OCI-LY1 (cell line): ENCODE data around the gene KDM4B.

Experiments used
- H2AFZ ChIP-seq: fragments of 200-600 bp; sonication (generic), shearing (Covaris generic); 2 replicates; pipeline ENCODE4 v1.6.0; 2014; ENCODE audit warnings: antibody characterized with exemption, mild to moderate bottlenecking, low read length
- H3F3A ChIP-seq: fragments of 200-600 bp; sonication (generic), shearing (Covaris generic); 2 replicates; pipeline ENCODE4 v1.6.0; 2014; ENCODE audit warnings: mild to moderate bottlenecking, antibody characterized with exemption, low read length, moderate library complexity; ENCODE audit not compliant: insufficient read depth
- H3K27ac ChIP-seq: fragments of 200-600 bp; sonication (generic); 2 replicates; pipeline ENCODE4 v1.5.1; 2014; ENCODE audit warnings: low read length, mixed run types, mild to moderate bottlenecking, low read depth; ENCODE audit not compliant: poor library complexity, severe bottlenecking
- H3K27me3 ChIP-seq: fragments of 200-600 bp; sonication (generic); 2 replicates; pipeline ENCODE4 v1.6.0; 2014; ENCODE audit warnings: antibody characterized with exemption, mild to moderate bottlenecking, low read length, moderate library complexity; ENCODE audit not compliant: insufficient read depth
- H3K36me3 ChIP-seq: fragments of 200-600 bp; sonication (generic); 2 replicates; pipeline ENCODE4 v1.6.1; 2014; ENCODE audit warnings: mild to moderate bottlenecking, antibody characterized with exemption, low read length, moderate library complexity, mixed read lengths; ENCODE audit not compliant: insufficient read depth
- H3K4me1 ChIP-seq: fragments of 200-600 bp; sonication (generic); 2 replicates; pipeline ENCODE4 v1.5.1; 2014; ENCODE audit warnings: mild to moderate bottlenecking, low read length, moderate library complexity; ENCODE audit not compliant: insufficient read depth, severe bottlenecking
- H3K4me2 ChIP-seq: fragments of 200-600 bp; sonication (generic), shearing (Covaris generic); 2 replicates; pipeline ENCODE4 v1.6.1; 2014; ENCODE audit warnings: low read length
- H3K4me3 ChIP-seq: fragments of 200-600 bp; sonication (generic); 2 replicates; pipeline ENCODE4 v1.5.1; 2014; ENCODE audit warnings: low read length, low read depth, mild to moderate bottlenecking, mixed read lengths; ENCODE audit not compliant: poor library complexity, severe bottlenecking
- H3K79me2 ChIP-seq: fragments of 200-600 bp; shearing (Covaris generic); 2 replicates; pipeline ENCODE4 v1.6.1; 2016; ENCODE audit warnings: mixed run types, low read length, mixed read lengths; ENCODE audit not compliant: insufficient read depth
- H3K9ac ChIP-seq: fragments of 200-600 bp; sonication (generic), shearing (Covaris generic); 2 replicates; pipeline ENCODE4 v1.6.1; 2014; ENCODE audit warnings: mild to moderate bottlenecking, low read length, mixed read lengths
- H3K9me2 ChIP-seq: fragments of 200-600 bp; sonication (generic), shearing (Covaris generic); 2 replicates; pipeline ENCODE4 v1.6.1; 2014; ENCODE audit warnings: low read depth, mild to moderate bottlenecking, low read length, mixed read lengths
- H3K9me3 ChIP-seq: fragments of 200-600 bp; shearing (Covaris generic); 2 replicates; pipeline ENCODE4 v1.6.1; 2014; ENCODE audit warnings: low read length, mixed read lengths
- H4K20me1 ChIP-seq: fragments of 200-600 bp; sonication (generic), shearing (Covaris generic); 2 replicates; pipeline ENCODE4 v1.6.0; 2016; ENCODE audit warnings: mild to moderate bottlenecking, low read length; ENCODE audit not compliant: insufficient read depth
- CTCF ChIP-seq: fragments of 200-600 bp; sonication (generic), shearing (Covaris generic); IDR thresholded peaks from 2 replicates; pipeline ENCODE4 v1.5.1; 2017; ENCODE audit warnings: mild to moderate bottlenecking, antibody characterized with exemption, low read length, moderate library complexity, mixed read lengths
- EZH2 ChIP-seq: fragments of 200-600 bp; sonication (generic), shearing (Covaris generic); IDR thresholded peaks from 2 replicates; pipeline ENCODE4 v1.8.0; 2017; ENCODE audit warnings: borderline replicate concordance, mixed run types, mild to moderate bottlenecking, antibody characterized with exemption, low read length, moderate library complexity, mixed read lengths

KDM4B gene

GRCh38 chr19:4980067-4980466 lies 11.2 kb downstream of the KDM4B start:
- Histone ChIP-seq H3F3A (no peaks in the 10 kb centered on the region), H3K4me2 (no peak overlapping the region), H2AFZ (no peak overlapping the region), H3K9me2 (no peaks in the 10 kb centered on the region), H4K20me1 (no peaks in the 10 kb centered on the region), H3K36me3 (peaks cover 9% of the 10 kb centered on the region; the same call in 1 of the 2 replicates), H3K9ac (no peak overlapping the region), H3K79me2 (no peaks in the 10 kb centered on the region), H3K4me1 (peaks cover 63% of the 10 kb centered on the region), H3K4me3 (no peak overlapping the region), H3K27ac (no peak overlapping the region), H3K27me3 (no peaks in the 10 kb centered on the region), H3K9me3 (no peaks in the 10 kb centered on the region)
- no peak for TF ChIP-seq EZH2
- TF ChIP-seq CTCF: no peak

- Histone ChIP-seq H3K27me3 (no peaks in the 10 kb centered on the region), H4K20me1 (no peaks in the 10 kb centered on the region), H3K4me3 (no peak overlapping the region), H3K27ac (peak overlapping the region; percentile 79), H3K9me3 (no peaks in the 10 kb centered on the region), H3F3A (no peaks in the 10 kb centered on the region), H3K4me1 (peaks cover 65% of the 10 kb centered on the region), H3K9me2 (no peaks in the 10 kb centered on the region), H2AFZ (no peak overlapping the region), H3K36me3 (peaks cover 9% of the 10 kb centered on the region; the same call in 1 of the 2 replicates), H3K9ac (no peak overlapping the region), H3K4me2 (peak overlapping the region; percentile 3; the same call in 1 of the 2 replicates), H3K79me2 (no peaks in the 10 kb centered on the region)
- TF ChIP-seq EZH2 (no peak), CTCF (no peak)
Observed at GRCh38 chr19:4980838-4981680, 12.1 kb downstream of the KDM4B start.

GRCh38 chr19:4981681-4981958 lies 12.7 kb downstream of the KDM4B start:
- Histone ChIP-seq H3K9ac (no peak overlapping the region), H3K79me2 (no peaks in the 10 kb centered on the region), H3K9me2 (no peaks in the 10 kb centered on the region), H3K4me2 (no peak overlapping the region; the same call in 1 of the 2 replicates), H3K27me3 (no peaks in the 10 kb centered on the region), H3K4me3 (no peak overlapping the region), H4K20me1 (no peaks in the 10 kb centered on the region), H3K9me3 (no peaks in the 10 kb centered on the region), H2AFZ (no peak overlapping the region), H3F3A (no peaks in the 10 kb centered on the region), H3K36me3 (peaks cover 9% of the 10 kb centered on the region; the same call in 1 of the 2 replicates), H3K27ac (peak overlapping the region; percentile 79), H3K4me1 (peaks cover 65% of the 10 kb centered on the region)
- TF ChIP-seq CTCF (no peak), EZH2 (no peak)
